AG04450 (cell line): Measurements from ENCODE around the gene CSF3R. TPM values are rescaled to one million over a fixed set of nuclear protein-coding genes. Genes with fewer than 3 reads are reported as not detected.
"Not testable (repeated sequence)": the region's sequence is repeated elsewhere in the genome, so short reads cannot be mapped to it uniquely, and the experiment has no call there.

Experiments
- CTCF ChIA-PET: fragments of 300-600, 350-600 bp; formaldehyde crosslinking; extraction: SDS; loops from one replicate; lab custom pipeline; 2022; ENCODE audit warnings: antibody characterized with exemption, inconsistent platforms; lab: Charles Lee
- POLR2A ChIA-PET: fragments of 350-600 bp; formaldehyde crosslinking; extraction: SDS; loops from one replicate; lab custom pipeline; 2021; ENCODE audit warnings: antibody characterized with exemption, inconsistent platforms; lab: Yijun Ruan, JAX
- DNase-seq: peaks from one replicate; pipeline ENCODE4 v3.0.0-alpha.2; 2011; ENCODE audit warnings: low read depth, low spot score
- H3K27ac ChIP-seq: one replicate; pipeline ENCODE4 v1.5.1; 2012; ENCODE audit warnings: low read depth, low read length, control low read depth
- H3K27me3 ChIP-seq: one replicate; pipeline ENCODE4 v1.6.0; 2012; ENCODE audit warnings: low read length; ENCODE audit not compliant: control insufficient read depth, insufficient read depth
- H3K4me3 ChIP-seq: 2 replicates; pipeline ENCODE4 v1.5.1; 2011; ENCODE audit warnings: mild to moderate bottlenecking, low read depth, low read length, control low read depth
- H3K9me3 ChIP-seq: 2 replicates; pipeline ENCODE4 v1.5.1; 2012; ENCODE audit warnings: low read length; ENCODE audit not compliant: control insufficient read depth, insufficient read depth
- CTCF ChIP-seq: IDR thresholded peaks from 2 replicates; pipeline ENCODE4 v1.5.1; 2011; ENCODE audit warnings: low read depth, low read length, control low read depth, inconsistent platforms
- polyA plus RNA-seq: library from polyadenylated mRNA; depleted of rRNA; stranded (reverse); fragments of >200 nt; gene quantifications from 2 replicates; pipeline ENCODE4 v1.2.3, GENCODE V29; 2011

CSF3R gene
- polyA plus RNA-seq, 1 experiment: not detected

GRCh38 chr1:36487906-36488305 is 5.2 kb upstream of the CSF3R start:
- H3K4me3 ChIP-seq: no peak overlapping the region
- peaks cover 24% of the 10 kb centered on the region for H3K27me3 ChIP-seq
- DNase-seq: no peak
- CTCF ChIA-PET: no interaction called here
- POLR2A ChIA-PET: no interaction called here
- no peak for TF ChIP-seq CTCF
- no peak overlapping the region for H3K27ac ChIP-seq
- H3K9me3 ChIP-seq: no peaks in the 10 kb centered on the region; the same call in 1 of the 2 replicates

GRCh38 chr1:36487336-36487725 is 4.6 kb upstream of the CSF3R start:
- DNase-seq, CTCF ChIA-PET, H3K9me3 ChIP-seq, H3K27ac ChIP-seq, POLR2A ChIA-PET, H3K4me3 ChIP-seq: not testable (repeated sequence)
- H3K27me3 ChIP-seq: peaks cover 27% of the 10 kb centered on the region

- Histone ChIP-seq H3K27ac (no peak overlapping the region), H3K4me3 (no peak overlapping the region), H3K27me3 (peaks cover 25% of the 10 kb centered on the region), H3K9me3 (no peaks in the 10 kb centered on the region)
- no peak for DNase-seq
- POLR2A ChIA-PET: no interaction called here
- CTCF ChIA-PET: no interaction called here
- TF ChIP-seq CTCF: no peak
Observed at GRCh38 chr1:36486439-36487335, 4.0 kb upstream of the CSF3R start.

- CTCF ChIA-PET: no interaction called here
- Histone ChIP-seq H3K4me3 (no peak overlapping the region), H3K9me3 (no peaks in the 10 kb centered on the region), H3K27ac (no peak overlapping the region), H3K27me3 (peaks cover 30% of the 10 kb centered on the region)
- POLR2A ChIA-PET: no interaction called here
- TF ChIP-seq CTCF: no peak
- DNase-seq: no peak
Observed at GRCh38 chr1:36486093-36486438, 3.4 kb upstream of the CSF3R start.

GRCh38 chr1:36484099-36484498 is 1.4 kb upstream of the CSF3R start:
- POLR2A ChIA-PET: no interaction called here
- Histone ChIP-seq H3K27me3 (peaks cover 44% of the 10 kb centered on the region), H3K4me3 (no peak overlapping the region), H3K27ac (no peak overlapping the region), H3K9me3 (no peaks in the 10 kb centered on the region)
- CTCF ChIA-PET: no interaction called here
- no peak for DNase-seq
- TF ChIP-seq CTCF: no peak
